Central memory CD8-positive, alpha-beta T cell (primary cell): ENCODE data around the gene NUP210L.

Experiments
- ATAC-seq: fragments of 150-1000 bp; cut with Tn5 transposase; replicated peaks from 2 replicates; pipeline ENCODE4 v1.10.0; 2022; ENCODE audit warnings: mild to moderate bottlenecking, moderate FRiP score, moderate number of reproducible peaks; ENCODE audit not compliant: poor library complexity, severe bottlenecking; ENCODE audit errors: extremely low read depth
- DNase-seq, 2 donors: peaks; one replicate each; pipeline ENCODE4 v3.0.0; 2021; ENCODE audit warnings: low spot score in 2 of 2
- H3K27ac Mint-ChIP-seq: one replicate; pipeline ENCODE4 v1.8.0; 2022; ENCODE audit warnings: low read depth, mild to moderate bottlenecking, moderate library complexity, mixed read lengths
- H3K27me3 Mint-ChIP-seq: one replicate; pipeline ENCODE4 v1.8.0; 2022; ENCODE audit warnings: mixed read lengths
- H3K36me3 Mint-ChIP-seq: one replicate; pipeline ENCODE4 v1.8.0; 2022; ENCODE audit warnings: mild to moderate bottlenecking, moderate library complexity, mixed read lengths; ENCODE audit not compliant: insufficient read depth
- H3K4me1 Mint-ChIP-seq: one replicate; pipeline ENCODE4 v1.8.0; 2022; ENCODE audit warnings: mixed read lengths
- H3K4me3 Mint-ChIP-seq: one replicate; pipeline ENCODE4 v1.8.0; 2022; ENCODE audit warnings: mild to moderate bottlenecking, moderate library complexity, mixed read lengths
- H3K9me3 Mint-ChIP-seq: one replicate; pipeline ENCODE4 v1.8.0; 2022; ENCODE audit warnings: mixed read lengths

Gene NUP210L

GRCh38 chr1:153978274-153978909 lies 176.5 kb downstream of the NUP210L start:
- Mint-ChIP-seq H3K36me3 (peaks cover 26% of the 10 kb centered on the region), H3K4me3 (peak overlapping the region; percentile 91), H3K4me1 (peaks cover 31% of the 10 kb centered on the region), H3K9me3 (no peaks in the 10 kb centered on the region), H3K27ac (peak overlapping the region; percentile 89), H3K27me3 (no peaks in the 10 kb centered on the region)
- no peak for DNase-seq
- ATAC-seq: no peak

DNA sequence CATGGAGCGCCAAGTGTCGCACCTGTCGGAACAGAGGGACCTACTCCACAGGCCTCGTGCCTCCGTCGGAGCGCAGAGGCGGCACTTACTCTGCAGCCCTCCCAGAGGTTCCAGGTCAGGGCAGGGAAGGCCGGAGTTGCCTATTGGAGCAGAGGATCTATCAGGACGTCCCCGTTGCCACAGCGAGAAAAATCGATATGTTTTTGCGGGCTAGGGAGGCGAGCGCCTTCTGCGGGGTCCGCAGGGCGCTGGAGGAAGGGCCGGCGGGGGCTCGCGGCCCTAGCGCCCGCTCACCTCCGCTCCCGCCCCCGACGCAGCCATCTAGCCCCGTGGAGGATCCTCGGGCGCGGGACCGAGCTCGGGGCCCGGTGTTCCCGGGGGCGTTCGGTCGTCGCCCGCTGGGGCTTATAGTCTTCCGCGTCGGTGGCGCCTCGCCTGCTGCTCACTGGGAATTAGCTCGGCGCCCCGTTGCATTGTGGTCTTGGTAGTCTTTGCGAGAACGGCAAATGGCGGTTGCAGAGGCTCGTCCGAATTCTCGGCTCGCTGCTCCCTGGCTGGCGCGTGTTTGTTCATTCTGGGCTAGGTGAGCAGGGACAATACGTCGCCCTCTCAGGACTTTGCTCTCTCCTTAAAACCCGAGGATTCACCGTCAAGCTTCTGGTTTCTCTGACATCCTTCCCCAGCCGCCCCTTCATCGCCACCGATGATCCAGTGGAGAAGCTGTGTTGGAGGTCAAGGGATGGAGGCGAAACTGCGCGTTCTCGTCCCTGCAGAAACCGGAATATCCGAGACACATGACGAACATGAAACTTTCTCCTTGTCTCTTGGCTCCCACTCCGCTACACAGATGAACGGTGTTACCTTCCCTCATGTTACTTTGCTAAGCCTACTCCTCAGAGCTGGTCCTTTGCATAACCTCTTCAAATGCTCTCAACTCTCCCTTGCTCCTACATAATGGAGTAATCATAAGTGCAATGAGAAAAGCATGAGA lies 177.3 kb downstream of the NUP210L start, which contains the start of gene JTB:
TSS of gene JTB (minus strand) at position 425 of the 991 bp plus-strand sequence. CDS start at position 3, 422 bp downstream.
- H3K9me3 Mint-ChIP-seq: no peaks in the 10 kb centered on the region
- H3K4me1 Mint-ChIP-seq: peaks cover 31% of the 10 kb centered on the region
- H3K27me3 Mint-ChIP-seq: no peaks in the 10 kb centered on the region
- H3K27ac Mint-ChIP-seq: peak within 1 kb of the TSS; percentile 89
- DNase-seq (peak; percentile 59 to 64), ATAC-seq (peak; percentile 96)
- peak within 1 kb of the TSS; percentile 91 for H3K4me3 Mint-ChIP-seq
- H3K36me3 Mint-ChIP-seq: peaks cover 27% of the 10 kb centered on the region

DNA sequence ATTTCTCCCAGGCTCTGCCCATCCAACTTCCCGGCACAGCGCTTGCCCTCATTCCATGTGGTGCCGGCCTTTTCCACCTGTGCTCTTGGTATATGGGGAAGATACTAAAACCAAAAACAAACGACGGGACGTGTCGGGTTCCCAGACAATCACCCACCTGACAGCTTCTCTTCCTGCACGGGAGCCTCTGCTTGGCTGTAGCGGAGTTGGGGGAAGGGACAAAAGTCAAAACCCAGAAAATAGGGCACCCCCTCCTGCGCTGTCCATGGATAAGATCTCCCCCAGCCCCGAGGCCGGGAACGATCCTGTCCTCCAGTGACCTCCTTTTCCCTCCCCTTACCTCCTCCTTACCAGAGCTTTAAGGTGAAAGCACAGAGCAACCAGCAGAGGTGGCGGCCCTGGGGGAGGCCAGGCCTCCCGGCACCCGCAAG lies 178.0 kb downstream of the NUP210L start:
- H3K4me3 Mint-ChIP-seq: peak overlapping the region; percentile 91
- H3K27ac Mint-ChIP-seq: peak overlapping the region; percentile 89
- H3K27me3 Mint-ChIP-seq: no peaks in the 10 kb centered on the region
- H3K4me1 Mint-ChIP-seq: peaks cover 31% of the 10 kb centered on the region
- H3K9me3 Mint-ChIP-seq: no peaks in the 10 kb centered on the region
- DNase-seq (no peak), ATAC-seq (peak; percentile 2)
- H3K36me3 Mint-ChIP-seq: peaks cover 27% of the 10 kb centered on the region

- Mint-ChIP-seq H3K36me3 (peaks cover 26% of the 10 kb centered on the region), H3K27ac (no peak overlapping the region), H3K4me3 (no peak overlapping the region), H3K4me1 (peaks cover 26% of the 10 kb centered on the region), H3K27me3 (no peaks in the 10 kb centered on the region), H3K9me3 (no peaks in the 10 kb centered on the region)
- no peak for DNase-seq
- no peak for ATAC-seq
Observed at GRCh38 chr1:153973525-153973924, 181.3 kb downstream of the NUP210L start.

- Mint-ChIP-seq H3K9me3 (no peaks in the 10 kb centered on the region), H3K27ac (no peak overlapping the region), H3K4me3 (no peak overlapping the region), H3K27me3 (no peaks in the 10 kb centered on the region), H3K36me3 (peaks cover 26% of the 10 kb centered on the region), H3K4me1 (peaks cover 23% of the 10 kb centered on the region)
- ATAC-seq: no peak
- DNase-seq: no peak
Observed at GRCh38 chr1:153973071-153973470, 181.8 kb downstream of the NUP210L start.

DNA sequence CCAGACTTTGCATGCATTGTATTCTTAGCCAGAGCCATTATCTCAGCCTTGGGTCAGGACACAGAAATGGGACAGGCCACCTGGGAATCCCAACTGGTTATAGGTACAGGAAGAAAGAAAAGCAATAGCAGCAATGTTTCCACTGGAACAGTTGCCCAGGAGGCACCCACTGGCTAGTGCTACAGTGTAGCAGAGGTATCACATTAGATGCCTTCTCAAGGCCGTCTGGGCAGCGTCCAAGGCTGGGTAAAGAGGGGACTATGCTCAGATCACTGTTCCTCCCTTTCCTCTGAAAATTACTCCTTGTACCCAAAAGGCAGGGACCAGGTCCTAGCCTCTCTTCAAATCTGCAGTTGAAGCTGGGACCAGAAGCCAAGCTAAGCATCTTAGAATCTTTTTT lies 184.5 kb downstream of the NUP210L start:
- H3K9me3 Mint-ChIP-seq: no peaks in the 10 kb centered on the region
- no peak overlapping the region for H3K27ac Mint-ChIP-seq
- H3K4me1 Mint-ChIP-seq: peaks cover 27% of the 10 kb centered on the region
- DNase-seq (no peak), ATAC-seq (no peak)
- H3K36me3 Mint-ChIP-seq: peaks cover 19% of the 10 kb centered on the region
- H3K4me3 Mint-ChIP-seq: no peak overlapping the region
- H3K27me3 Mint-ChIP-seq: no peaks in the 10 kb centered on the region

DNA sequence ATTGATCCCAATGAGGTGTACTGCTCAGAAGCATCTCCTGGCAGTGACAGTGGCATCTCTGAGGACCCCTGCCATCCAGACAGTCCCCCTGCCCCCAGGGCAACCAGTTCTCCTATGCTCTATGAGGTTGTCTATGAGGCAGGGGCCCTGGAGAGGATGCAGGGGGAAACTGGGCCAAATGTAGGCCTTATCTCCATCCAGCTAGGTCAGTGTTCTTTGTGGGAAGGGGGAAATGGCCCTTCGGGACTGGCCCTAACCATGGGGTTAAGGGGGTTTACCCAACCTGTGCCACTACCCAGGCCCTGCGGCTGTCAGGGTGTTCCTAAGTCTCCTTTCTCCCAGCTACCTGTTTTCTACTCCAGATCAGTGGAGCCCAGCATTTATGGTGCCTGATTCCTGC lies 185.9 kb downstream of the NUP210L start:
- Mint-ChIP-seq H3K36me3 (peaks cover 11% of the 10 kb centered on the region), H3K4me1 (peaks cover 32% of the 10 kb centered on the region), H3K4me3 (peak overlapping the region; percentile 12), H3K27ac (no peak overlapping the region), H3K27me3 (no peaks in the 10 kb centered on the region), H3K9me3 (no peaks in the 10 kb centered on the region)
- DNase-seq (no peak), ATAC-seq (no peak)

GRCh38 chr1:153968408-153968807 lies 186.5 kb downstream of the NUP210L start:
- Mint-ChIP-seq H3K4me3 (peak overlapping the region; percentile 91), H3K9me3 (no peaks in the 10 kb centered on the region), H3K36me3 (peaks cover 9% of the 10 kb centered on the region), H3K4me1 (peaks cover 37% of the 10 kb centered on the region), H3K27ac (no peak overlapping the region), H3K27me3 (no peaks in the 10 kb centered on the region)
- DNase-seq: no peak
- no peak for ATAC-seq

DNA sequence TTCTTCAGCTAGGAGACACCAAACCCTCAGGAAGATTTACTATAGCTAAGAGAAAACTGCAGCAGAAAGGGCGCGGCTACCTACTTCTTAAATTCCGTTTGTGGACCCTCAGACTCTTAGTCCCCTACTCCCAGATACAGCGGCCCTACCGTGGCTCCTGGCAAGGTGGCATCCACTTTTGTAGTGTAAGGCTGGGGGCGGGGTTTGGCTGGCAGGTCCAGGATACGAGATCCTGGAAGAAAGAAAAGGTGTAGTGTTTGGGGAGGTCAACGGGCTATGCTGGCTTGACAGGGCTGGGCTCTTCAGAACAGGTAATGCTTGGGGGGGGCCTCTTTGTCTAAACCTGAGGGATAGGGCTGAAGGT lies 186.9 kb downstream of the NUP210L start:
- ATAC-seq: no peak
- H3K36me3 Mint-ChIP-seq: peaks cover 9% of the 10 kb centered on the region
- peak overlapping the region; percentile 91 for H3K4me3 Mint-ChIP-seq
- DNase-seq: no peak
- H3K4me1 Mint-ChIP-seq: peaks cover 40% of the 10 kb centered on the region
- H3K27me3 Mint-ChIP-seq: no peaks in the 10 kb centered on the region
- peak overlapping the region; percentile 91 for H3K27ac Mint-ChIP-seq
- no peaks in the 10 kb centered on the region for H3K9me3 Mint-ChIP-seq

DNA sequence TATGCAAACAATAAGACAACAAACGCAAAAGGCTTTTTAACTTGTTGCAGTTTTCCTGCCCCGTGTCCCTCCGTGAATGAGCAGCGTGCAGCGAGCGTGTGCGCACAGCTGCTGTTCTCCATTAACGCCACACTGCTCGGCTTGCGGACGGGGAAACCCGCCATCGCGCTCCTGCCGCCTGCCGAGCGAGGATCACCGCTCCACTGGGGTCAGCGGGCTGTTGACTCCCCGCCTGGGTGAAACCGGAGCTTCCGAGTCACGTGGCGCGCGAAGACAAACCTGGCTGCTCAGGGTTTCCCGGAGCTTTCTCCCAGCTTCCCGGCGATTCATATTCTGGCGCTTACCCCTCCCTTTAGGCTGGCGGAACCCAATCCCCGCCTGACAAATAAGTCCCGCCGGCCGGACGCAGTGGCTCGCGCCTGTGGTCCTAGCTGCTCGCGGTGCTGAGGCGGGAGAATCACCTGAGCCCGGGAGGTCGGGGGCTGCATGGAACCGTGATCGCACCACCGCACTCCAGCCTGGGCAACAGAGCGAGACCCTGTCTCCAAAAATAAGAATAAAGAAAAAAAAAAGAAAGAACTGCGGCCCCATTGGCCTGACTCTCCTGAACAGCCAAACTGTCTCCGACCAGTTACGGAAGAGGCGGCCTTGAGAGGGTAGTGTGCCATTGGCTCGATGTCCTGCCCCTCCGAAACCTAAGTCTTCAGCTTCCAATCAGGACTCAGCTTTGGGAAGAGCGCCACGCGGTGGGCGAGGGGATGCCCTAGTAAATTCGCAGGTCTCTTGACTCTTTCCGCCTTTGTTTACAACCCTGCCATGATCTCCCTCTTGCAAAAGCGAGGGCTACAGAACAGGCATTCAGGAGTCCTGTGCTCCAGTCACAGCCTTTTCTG lies 187.5 kb downstream of the NUP210L start, which contains the start of gene CREB3L4:
TSS of gene CREB3L4 (plus strand) at position 796 of the 893 bp plus-strand sequence. CDS start 624 bp downstream, outside the sequence.
- H3K4me3 Mint-ChIP-seq: peak within 1 kb of the TSS; percentile 91
- DNase-seq (peak; percentile 56 to 70), ATAC-seq (peak; percentile 92)
- H3K27ac Mint-ChIP-seq: peak within 1 kb of the TSS; percentile 91
- peaks cover 9% of the 10 kb centered on the region for H3K36me3 Mint-ChIP-seq
- H3K4me1 Mint-ChIP-seq: peaks cover 46% of the 10 kb centered on the region
- H3K9me3 Mint-ChIP-seq: no peaks in the 10 kb centered on the region
- H3K27me3 Mint-ChIP-seq: no peaks in the 10 kb centered on the region

GRCh38 chr1:153963850-153964331 lies 191.0 kb downstream of the NUP210L start:
- H3K9me3 Mint-ChIP-seq: no peaks in the 10 kb centered on the region
- peaks cover 58% of the 10 kb centered on the region for H3K4me1 Mint-ChIP-seq
- peak overlapping the region; percentile 85 for H3K4me3 Mint-ChIP-seq
- no peaks in the 10 kb centered on the region for H3K27me3 Mint-ChIP-seq
- DNase-seq (no peak), ATAC-seq (no peak)
- H3K27ac Mint-ChIP-seq: peak overlapping the region; percentile 93
- H3K36me3 Mint-ChIP-seq: peaks cover 10% of the 10 kb centered on the region
